Lung microvascular endothelial cell (primary cell): ENCODE results near the gene IL32. TPM values are rescaled to one million over a fixed set of nuclear protein-coding genes. Genes with fewer than 3 reads are reported as not detected.
"Not testable (repeated sequence)": the region's sequence is repeated elsewhere in the genome, so short reads cannot be mapped to it uniquely, and the experiment has no call there.

Experiments
- DNase-seq, 2 donors: peaks; one replicate each; pipeline versions ENCODE4 v3.0.0 to v3.0.0-alpha.2; 2010; ENCODE audit warnings: low read depth in 2 of 2
- total RNA-seq: library from RNA; depleted of rRNA; stranded (reverse); fragments of >200 nt; gene quantifications from 2 replicates; pipeline ENCODE4 v1.2.1, GENCODE V29; 2014

Gene IL32
- total RNA-seq, 1 donor from 2014 or later = 26.2 TPM

- no peak for DNase-seq
Observed at GRCh38 chr16:3051494-3051893, 13.9 kb upstream of the IL32 start.

DNA sequence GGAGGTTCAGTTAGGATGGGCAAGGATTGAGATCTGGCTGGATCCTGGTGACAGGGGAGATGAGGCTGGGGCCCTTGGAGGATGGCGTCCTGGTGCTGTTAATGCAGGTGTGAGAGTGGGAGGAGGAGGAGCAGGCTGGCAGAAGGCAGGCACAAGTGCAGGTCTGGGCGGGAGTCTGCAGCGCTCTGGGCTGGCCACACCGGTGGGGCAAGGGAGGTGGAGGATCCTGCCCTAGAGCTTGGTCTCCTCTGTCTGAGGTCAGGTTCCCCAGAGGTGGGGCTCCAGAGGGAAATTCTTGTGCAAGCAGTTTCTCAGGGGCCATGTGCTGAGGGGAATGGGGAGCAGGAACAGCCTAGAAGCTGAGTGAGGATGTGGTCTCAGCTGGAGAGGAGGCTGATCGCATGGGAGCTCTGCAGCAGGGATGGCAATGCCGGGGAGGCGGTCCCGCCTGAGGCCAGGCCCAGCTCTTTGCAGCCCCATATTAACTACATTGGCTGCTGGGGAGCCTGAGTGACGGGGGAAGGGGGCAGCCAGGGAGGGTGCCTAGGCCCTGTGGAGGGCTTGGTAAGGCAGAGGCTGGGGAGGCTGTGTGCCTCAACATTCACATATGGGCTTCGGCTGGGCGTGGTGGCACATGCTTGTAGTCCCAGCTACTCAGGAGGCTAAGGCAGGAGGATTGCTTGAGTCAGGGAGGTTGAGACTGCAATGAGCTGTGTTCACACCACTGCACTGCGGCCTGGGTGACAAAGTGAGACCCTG is 12.7 kb upstream of the IL32 start:
- not testable (repeated sequence) for DNase-seq

- not testable (repeated sequence) for DNase-seq
Observed at GRCh38 chr16:3053330-3053710, 12.1 kb upstream of the IL32 start.

DNA sequence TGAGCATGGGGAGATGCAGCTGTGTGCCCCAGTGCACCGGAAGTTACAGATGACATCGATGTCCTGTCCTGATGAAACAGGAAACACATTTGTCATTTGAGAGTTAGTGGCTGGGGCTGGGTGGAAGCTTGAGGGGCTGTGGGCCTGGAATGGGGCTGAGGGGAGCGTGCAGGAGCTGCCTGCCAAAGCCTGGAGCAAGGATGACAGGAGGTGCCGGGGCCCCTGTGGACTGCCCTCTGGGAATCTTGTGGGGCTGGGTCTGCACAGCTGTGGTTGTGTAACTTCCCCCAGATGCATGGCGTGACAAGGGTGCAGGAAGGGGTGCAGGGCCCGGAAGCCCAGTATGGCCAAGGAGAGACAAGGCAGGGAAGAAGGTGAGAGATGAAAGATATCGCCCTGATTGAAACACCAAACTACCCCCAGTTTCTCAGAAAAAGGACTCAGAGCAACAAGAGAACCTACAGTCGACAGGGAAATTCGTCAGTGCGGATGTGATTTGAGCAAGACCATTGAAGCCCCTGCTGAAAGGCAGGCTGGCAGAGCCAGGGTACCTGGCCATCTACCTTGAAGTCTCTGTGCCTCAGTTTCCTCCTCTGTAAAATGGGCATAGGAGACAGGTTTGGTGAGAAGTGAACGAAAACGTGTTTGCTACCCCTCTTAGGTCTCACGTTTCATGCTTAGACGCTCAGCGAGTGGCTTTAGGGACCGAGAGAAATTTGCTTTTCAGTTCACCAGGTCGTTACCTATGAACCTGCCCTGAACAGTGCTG is 10.3 kb upstream of the IL32 start:
- no peak for DNase-seq

DNA sequence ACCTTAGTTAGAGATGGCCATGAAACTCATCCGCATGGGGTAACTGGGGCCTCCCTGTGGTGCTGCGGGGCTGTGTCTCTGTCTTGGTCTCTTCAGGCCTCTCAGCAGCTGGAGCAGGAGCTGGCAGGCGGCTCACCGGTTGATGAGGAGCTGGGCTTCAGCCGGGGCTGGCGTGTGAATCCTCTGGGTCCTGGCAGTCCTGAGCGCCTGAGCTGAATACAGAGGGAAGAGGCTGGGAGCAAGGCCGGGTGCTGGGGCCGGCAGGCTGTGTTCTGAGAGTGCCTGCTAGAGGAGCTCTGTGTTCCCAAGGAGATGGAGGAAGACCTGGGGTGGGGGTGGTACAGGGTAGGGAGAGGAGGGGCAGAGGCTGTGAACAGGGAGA is 9.7 kb upstream of the IL32 start:
- DNase-seq = not testable (repeated sequence)

GRCh38 chr16:3056336-3057180 is 8.9 kb upstream of the IL32 start:
- DNase-seq = no peak

- DNase-seq = no peak
Observed at GRCh38 chr16:3057181-3058138, 8.0 kb upstream of the IL32 start.

- peak in 1 of 2 donors; percentile 43 for DNase-seq
Observed at GRCh38 chr16:3058139-3059030, 7.1 kb upstream of the IL32 start.

DNA sequence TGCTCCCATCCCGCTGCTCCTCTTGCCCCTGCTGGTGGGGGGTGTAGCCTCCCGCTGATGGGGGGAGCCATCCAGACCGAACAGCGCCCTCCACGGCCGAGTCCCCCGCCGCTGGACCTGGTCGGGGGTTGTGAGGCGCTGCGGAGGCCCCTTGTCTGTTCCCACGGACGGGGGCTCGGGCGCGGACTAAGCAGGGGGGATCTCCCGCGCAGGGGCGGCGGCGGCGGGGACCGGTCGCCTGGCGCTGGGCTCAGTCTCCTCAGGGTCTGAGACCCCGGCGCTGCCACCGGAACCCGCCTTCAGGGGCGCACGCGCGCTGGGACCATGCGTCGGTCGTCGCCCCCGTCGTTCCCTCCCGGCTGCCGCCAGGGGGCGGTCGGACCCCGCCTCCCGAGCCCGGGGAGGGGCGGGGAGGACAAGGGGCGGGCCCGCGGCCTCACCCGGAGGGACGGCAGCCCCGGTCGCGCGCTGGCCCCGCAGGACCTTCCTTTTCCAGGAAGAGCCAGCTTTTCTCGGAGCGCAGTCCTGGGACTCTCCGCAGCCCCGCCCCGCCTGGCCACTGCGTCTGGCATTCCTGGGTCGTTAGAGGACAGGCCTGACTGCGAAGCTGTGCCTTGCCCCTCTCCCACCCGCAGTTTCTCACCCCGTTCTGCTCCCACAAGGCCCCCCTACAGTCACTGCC is 6.3 kb upstream of the IL32 start:
- peak; percentile 84 to 88 for DNase-seq

DNA sequence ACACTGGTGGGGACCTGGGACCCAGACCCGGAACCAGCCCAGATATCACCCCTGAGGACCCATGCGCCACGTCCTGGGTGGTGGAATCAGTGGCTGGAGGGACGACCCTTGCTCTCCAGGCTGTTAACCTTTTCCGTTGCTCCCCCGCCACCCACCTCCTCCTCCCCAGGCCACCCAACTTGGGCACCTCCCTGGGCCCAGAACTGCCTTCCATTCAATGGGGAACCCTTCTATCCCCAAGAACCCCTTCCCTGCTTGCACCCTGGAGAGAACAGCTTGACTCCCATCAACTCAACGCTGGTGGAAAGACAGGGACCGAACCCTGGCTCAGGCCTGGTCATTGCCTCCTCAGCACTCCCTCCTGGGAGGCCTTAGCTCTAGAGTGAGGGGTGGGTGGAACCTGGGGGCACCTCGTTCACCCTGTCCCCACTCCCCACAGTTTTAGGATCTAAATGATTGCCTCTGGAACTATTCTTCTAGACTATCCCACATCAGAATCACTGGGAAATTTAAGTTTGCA is 5.7 kb upstream of the IL32 start:
- no peak for DNase-seq

- DNase-seq = no peak
Observed at GRCh38 chr16:3060339-3061127, 4.9 kb upstream of the IL32 start.

- DNase-seq = no peak
Observed at GRCh38 chr16:3062553-3062952, 2.9 kb upstream of the IL32 start.

GRCh38 chr16:3063625-3064386 is 1.6 kb upstream of the IL32 start:
- no peak for DNase-seq

GRCh38 chr16:3065742-3066439 is 451 bp downstream of the IL32 start:
- peak in 1 of 2 donors; percentile 54 for DNase-seq

- no peak for DNase-seq
Observed at GRCh38 chr16:3066440-3066748, 954 bp downstream of the IL32 start.

DNA sequence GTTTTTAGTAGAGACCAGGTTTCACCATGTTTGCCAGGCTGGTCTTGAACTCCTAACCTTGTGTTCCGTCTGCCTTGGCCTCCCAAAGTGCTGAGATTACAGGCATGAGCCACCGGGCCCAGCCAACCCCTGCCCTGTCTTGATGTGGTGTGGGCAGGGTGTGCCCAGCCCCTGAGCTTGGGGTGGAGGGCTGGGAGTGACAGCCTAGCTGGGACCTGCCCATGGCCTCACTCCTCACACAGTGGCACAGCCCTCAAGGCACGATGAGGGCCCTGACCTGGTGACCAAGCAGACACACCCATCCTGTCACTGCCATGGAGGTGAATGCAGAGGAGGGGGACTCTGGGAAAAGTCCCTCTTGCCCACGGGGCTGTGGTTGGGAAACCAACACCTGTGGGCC is 3.0 kb downstream of the IL32 start:
- DNase-seq = no peak

DNA sequence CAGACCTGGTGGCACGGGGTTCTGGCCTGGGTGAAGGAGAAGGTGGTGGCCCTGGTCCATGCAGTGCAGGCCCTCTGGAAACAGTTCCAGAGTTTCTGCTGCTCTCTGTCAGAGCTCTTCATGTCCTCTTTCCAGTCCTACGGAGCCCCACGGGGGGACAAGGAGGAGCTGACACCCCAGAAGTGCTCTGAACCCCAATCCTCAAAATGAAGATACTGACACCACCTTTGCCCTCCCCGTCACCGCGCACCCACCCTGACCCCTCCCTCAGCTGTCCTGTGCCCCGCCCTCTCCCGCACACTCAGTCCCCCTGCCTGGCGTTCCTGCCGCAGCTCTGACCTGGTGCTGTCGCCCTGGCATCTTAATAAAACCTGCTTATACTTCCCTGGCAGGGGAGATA is 3.7 kb downstream of the IL32 start:
- DNase-seq = not testable (repeated sequence)
